Measurements from ENCODE around the gene FAM20A. TPM values are rescaled to one million over a fixed set of nuclear protein-coding genes. Genes with fewer than 3 reads are reported as not detected.
"Not testable (repeated sequence)": the region's sequence is repeated elsewhere in the genome, so short reads cannot be mapped to it uniquely, and the experiment has no call there.

The FAM20A gene
- total RNA-seq, 1 donor from 2014 or later, result 11.5 TPM

DNA sequence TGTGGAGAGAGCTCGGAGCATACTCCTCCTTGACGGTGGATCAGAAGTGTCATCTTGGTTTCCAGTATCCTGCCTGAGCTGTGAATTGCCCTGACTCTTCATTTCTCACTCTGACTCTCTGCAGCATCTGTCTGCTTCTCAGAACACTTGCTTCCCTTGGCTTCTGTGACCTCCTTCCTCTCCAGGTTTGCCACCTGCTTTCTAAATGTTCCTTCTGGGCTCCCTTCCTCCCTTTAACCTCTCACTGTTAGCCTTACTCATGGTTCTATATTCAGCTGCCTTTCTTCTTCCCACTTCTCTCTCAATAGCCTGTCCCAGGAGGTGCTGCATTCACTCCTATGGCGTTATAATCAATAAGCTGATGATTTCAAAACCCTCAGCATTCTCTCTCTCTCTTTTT, 100.1 kb downstream of the FAM20A start:
- no peak overlapping the region for H3K27ac Mint-ChIP-seq
- no peaks in the 10 kb centered on the region for H3K9me3 Mint-ChIP-seq
- H3K36me3 Mint-ChIP-seq, result no peaks in the 10 kb centered on the region
- H3K4me1 Mint-ChIP-seq (ENCODE audit: unreplicated experiment), result no peaks in the 10 kb centered on the region
- TF ChIP-seq, protein P1, sequence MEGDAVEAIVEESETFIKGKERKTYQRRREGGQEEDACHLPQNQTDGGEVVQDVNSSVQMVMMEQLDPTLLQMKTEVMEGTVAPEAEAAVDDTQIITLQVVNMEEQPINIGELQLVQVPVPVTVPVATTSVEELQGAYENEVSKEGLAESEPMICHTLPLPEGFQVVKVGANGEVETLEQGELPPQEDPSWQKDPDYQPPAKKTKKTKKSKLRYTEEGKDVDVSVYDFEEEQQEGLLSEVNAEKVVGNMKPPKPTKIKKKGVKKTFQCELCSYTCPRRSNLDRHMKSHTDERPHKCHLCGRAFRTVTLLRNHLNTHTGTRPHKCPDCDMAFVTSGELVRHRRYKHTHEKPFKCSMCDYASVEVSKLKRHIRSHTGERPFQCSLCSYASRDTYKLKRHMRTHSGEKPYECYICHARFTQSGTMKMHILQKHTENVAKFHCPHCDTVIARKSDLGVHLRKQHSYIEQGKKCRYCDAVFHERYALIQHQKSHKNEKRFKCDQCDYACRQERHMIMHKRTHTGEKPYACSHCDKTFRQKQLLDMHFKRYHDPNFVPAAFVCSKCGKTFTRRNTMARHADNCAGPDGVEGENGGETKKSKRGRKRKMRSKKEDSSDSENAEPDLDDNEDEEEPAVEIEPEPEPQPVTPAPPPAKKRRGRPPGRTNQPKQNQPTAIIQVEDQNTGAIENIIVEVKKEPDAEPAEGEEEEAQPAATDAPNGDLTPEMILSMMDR (conservative IDR thresholded peaks at IDR 0.05), result no peak
- DNase-seq (ENCODE audit: extremely low spot score, unreplicated experiment), result no peak
- H3K4me3 Mint-ChIP-seq, result no peak overlapping the region
- peaks cover 19% of the 10 kb centered on the region for H3K27me3 Mint-ChIP-seq

DNA sequence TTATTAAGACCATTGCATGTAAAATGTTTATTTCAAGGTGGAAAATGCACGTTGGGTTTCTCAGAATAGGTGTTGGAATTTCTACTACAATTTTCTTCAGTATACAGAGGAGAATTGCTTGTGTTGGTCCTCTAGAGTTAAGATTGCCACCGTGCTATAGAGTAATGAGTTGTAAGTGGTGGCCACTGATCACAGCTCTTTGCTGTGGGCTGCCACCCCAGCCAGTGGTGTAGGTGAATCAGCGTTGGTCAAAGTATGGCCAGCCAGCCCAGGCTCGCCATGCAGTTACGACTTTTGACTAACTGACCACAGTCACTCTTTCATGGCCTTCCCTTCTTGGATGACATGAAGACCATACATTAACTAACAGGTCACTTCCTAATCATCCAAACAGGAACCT, 101.6 kb downstream of the FAM20A start:
- TF ChIP-seq, protein P1 (conservative IDR thresholded peaks at IDR 0.05), result no peak
- Mint-ChIP-seq H3K27ac (no peak overlapping the region), H3K4me3 (no peak overlapping the region), H3K9me3 (no peaks in the 10 kb centered on the region), H3K36me3 (no peaks in the 10 kb centered on the region), H3K27me3 (peaks cover 19% of the 10 kb centered on the region), H3K4me1 (ENCODE audit: unreplicated experiment) (no peaks in the 10 kb centered on the region)
- DNase-seq (ENCODE audit: extremely low spot score, unreplicated experiment), result no peak

DNA sequence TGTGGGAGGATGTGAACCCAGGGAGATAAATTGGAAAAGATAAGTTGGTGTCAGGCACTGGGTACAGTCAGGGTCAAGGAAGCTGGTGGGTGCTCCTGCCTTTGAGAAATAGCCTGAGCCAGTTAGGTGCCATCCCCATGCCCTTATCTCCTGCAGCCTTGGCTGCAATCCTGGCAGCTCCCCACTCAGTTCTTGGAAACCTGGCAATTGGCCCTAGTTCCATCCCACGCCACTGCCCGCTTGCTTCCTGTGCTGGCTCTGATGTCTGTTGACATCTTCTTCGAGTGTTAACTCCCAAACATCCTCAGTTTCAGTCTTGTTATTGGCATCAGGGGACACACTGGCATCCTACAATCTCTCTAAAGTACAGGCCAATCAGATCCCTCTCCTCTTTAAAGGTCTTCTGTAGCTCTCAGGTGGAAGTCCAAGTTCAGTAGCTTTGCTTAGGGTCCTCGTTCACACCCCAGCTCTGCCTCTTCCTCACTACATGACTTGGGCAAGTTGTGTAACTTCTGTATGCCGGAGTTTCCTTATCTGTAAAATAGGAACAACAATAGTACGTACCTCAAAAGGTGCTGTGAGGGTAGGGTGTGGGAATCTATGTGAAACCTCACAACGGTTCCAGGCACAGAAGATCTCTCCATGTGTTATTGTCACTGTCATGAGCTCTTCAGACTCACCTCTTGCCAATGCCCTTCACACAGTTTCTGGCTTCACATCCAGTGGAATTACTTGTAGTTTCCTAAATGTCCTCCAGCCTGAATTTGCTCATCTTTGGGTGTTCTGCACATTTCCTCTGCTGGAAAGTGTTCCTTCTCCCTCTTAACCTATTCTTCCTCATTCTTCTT, 102.5 kb downstream of the FAM20A start:
- Mint-ChIP-seq H3K36me3 (no peaks in the 10 kb centered on the region), H3K27ac (no peak overlapping the region), H3K4me1 (ENCODE audit: unreplicated experiment) (no peaks in the 10 kb centered on the region), H3K9me3 (no peaks in the 10 kb centered on the region), H3K27me3 (peaks cover 19% of the 10 kb centered on the region), H3K4me3 (no peak overlapping the region)
- DNase-seq (ENCODE audit: extremely low spot score, unreplicated experiment), result no peak
- TF ChIP-seq, protein P1 (conservative IDR thresholded peaks at IDR 0.05), result no peak

DNA sequence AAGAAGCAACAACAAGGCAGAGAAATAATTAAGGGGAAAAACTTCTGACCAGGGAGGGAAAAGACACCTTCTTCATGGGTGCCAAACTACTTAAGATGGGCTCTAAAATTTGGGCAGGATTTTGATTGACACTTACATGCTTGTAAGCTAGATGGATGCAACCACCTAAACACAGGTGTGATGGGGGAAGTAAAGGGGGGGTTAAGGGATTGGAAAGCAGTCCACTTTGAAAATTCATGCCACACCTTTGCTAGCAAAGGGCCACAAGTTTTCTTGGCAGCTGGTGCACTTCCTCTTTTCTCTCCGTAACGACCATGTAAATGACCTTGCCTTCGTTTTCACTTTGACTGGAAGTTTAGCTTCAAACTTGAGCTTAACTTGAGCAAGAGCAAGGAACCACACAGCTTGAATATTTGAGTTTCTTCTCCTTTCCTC, 103.3 kb downstream of the FAM20A start:
- Mint-ChIP-seq H3K27me3 (peaks cover 19% of the 10 kb centered on the region), H3K4me3 (no peak overlapping the region), H3K27ac (no peak overlapping the region), H3K4me1 (ENCODE audit: unreplicated experiment) (no peaks in the 10 kb centered on the region), H3K9me3 (no peaks in the 10 kb centered on the region), H3K36me3 (no peaks in the 10 kb centered on the region)
- TF ChIP-seq, protein P1 (conservative IDR thresholded peaks at IDR 0.05), result no peak
- DNase-seq (ENCODE audit: extremely low spot score, unreplicated experiment), result no peak

- Mint-ChIP-seq H3K9me3 (peaks cover 13% of the 10 kb centered on the region), H3K4me3 (no peak overlapping the region), H3K4me1 (ENCODE audit: unreplicated experiment) (peaks cover 10% of the 10 kb centered on the region), H3K27me3 (peaks cover 9% of the 10 kb centered on the region), H3K36me3 (no peaks in the 10 kb centered on the region), H3K27ac (no peak overlapping the region)
- TF ChIP-seq, protein P1 (conservative IDR thresholded peaks at IDR 0.05), result no peak
- no peak for DNase-seq (ENCODE audit: extremely low spot score, unreplicated experiment)
Observed at GRCh38 chr17:68495081-68495480, 106.1 kb downstream of the FAM20A start.

- not testable (repeated sequence) for H3K27me3 Mint-ChIP-seq; H3K27ac Mint-ChIP-seq; H3K36me3 Mint-ChIP-seq; H3K4me3 Mint-ChIP-seq; DNase-seq (ENCODE audit: extremely low spot score, unreplicated experiment)
- Mint-ChIP-seq H3K4me1 (ENCODE audit: unreplicated experiment) (peaks cover 10% of the 10 kb centered on the region), H3K9me3 (peaks cover 13% of the 10 kb centered on the region)
Observed at GRCh38 chr17:68492394-68493054, 108.6 kb downstream of the FAM20A start.
